ENCODE measurements around the gene SMG5.

DNA sequence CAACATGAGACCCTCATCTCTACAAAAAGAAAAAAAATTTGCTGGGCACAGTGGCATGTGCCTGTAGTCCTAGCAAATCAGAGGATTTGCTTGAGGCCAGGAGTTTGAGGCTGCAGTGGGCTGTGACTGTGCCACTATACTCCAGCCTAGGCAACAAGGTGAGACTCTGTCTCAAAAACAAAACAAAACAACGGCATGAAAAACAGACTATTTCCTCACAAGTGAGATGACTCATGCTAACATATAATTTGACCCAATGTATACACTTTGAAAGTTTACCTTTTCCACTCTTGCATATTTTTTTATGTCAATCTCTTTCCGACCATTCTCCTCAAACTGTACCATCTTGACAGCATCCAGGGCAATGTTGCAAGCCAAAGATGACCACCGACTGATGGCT lies 37.9 kb upstream of the SMG5 start:
- TF ChIP-seq, protein P1, sequence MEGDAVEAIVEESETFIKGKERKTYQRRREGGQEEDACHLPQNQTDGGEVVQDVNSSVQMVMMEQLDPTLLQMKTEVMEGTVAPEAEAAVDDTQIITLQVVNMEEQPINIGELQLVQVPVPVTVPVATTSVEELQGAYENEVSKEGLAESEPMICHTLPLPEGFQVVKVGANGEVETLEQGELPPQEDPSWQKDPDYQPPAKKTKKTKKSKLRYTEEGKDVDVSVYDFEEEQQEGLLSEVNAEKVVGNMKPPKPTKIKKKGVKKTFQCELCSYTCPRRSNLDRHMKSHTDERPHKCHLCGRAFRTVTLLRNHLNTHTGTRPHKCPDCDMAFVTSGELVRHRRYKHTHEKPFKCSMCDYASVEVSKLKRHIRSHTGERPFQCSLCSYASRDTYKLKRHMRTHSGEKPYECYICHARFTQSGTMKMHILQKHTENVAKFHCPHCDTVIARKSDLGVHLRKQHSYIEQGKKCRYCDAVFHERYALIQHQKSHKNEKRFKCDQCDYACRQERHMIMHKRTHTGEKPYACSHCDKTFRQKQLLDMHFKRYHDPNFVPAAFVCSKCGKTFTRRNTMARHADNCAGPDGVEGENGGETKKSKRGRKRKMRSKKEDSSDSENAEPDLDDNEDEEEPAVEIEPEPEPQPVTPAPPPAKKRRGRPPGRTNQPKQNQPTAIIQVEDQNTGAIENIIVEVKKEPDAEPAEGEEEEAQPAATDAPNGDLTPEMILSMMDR (IDR thresholded peaks at IDR 0.05): no peak
- TF ChIP-seq POLR2AphosphoS5 (IDR thresholded peaks at IDR 0.05): no peak

All from breast epithelium (tissue), 3 donors.